ENCODE measurements around the gene HID1. TPM values are rescaled to one million over a fixed set of nuclear protein-coding genes. Genes with fewer than 3 reads are reported as not detected.

HID1 gene
- total RNA-seq, 4 donors from 2014 or later: 4.6 to 21.9 (median 10.8) TPM

DNA sequence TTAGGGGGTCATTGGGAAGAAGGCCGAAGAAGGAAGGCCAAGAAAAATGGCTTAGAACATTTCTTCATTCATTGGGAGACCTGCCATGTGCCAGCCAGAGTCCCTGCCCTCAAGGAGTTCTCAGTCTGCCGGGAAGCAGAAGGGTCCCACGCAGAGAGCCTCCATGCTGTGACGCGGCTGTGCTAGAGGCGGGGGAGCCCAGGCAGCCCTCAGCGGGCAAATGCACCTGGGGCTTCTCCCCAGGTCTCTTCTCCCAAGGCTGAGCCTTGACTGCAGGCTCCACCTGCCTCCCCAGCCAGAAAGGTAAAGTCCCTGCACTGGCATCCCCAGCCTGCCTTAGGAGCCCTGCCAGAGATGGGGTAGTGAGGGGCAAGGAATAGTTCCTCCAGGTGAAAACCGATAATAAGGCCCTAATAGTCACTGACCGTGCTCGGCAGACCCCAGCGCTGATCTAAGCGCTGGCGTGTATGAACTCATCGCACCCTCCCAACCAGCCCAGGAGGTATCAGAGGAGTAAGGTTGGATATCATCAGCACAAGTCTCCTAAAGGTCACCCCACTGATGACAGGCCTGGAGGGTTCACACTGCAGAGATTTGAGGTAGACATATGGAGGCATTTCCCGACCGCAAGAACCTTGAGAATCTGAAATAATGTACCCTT lies 8.9 kb upstream of the HID1 start:
- no peaks in the 10 kb centered on the region for H3K9me3 ChIP-seq
- H3K27ac ChIP-seq: peak overlapping the region; percentile 68 to 97 (median 92)
- ATAC-seq: peak; percentile 4
- no peaks in the 10 kb centered on the region for H3K27me3 ChIP-seq
- no peaks in the 10 kb centered on the region for H3K36me3 ChIP-seq
- TF ChIP-seq POLR2AphosphoS5 (IDR thresholded peaks at IDR 0.05) (no peak), EP300 (IDR thresholded peaks at IDR 0.05) (no peak), POLR2A (IDR thresholded peaks at IDR 0.05) (no peak)
- TF ChIP-seq, protein P1, sequence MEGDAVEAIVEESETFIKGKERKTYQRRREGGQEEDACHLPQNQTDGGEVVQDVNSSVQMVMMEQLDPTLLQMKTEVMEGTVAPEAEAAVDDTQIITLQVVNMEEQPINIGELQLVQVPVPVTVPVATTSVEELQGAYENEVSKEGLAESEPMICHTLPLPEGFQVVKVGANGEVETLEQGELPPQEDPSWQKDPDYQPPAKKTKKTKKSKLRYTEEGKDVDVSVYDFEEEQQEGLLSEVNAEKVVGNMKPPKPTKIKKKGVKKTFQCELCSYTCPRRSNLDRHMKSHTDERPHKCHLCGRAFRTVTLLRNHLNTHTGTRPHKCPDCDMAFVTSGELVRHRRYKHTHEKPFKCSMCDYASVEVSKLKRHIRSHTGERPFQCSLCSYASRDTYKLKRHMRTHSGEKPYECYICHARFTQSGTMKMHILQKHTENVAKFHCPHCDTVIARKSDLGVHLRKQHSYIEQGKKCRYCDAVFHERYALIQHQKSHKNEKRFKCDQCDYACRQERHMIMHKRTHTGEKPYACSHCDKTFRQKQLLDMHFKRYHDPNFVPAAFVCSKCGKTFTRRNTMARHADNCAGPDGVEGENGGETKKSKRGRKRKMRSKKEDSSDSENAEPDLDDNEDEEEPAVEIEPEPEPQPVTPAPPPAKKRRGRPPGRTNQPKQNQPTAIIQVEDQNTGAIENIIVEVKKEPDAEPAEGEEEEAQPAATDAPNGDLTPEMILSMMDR (IDR thresholded peaks at IDR 0.05): no peak
- peaks cover 0 to 20% (median 6%) of the 10 kb centered on the region in 3 donors for H3K4me1 ChIP-seq
- peak overlapping the region; percentile 61 to 69 for H3K4me3 ChIP-seq
- 57% methylated on average over 7 of the region's 16 CpGs; no CpG with 5 or more reads in 1 of the 2 donors for WGBS, 2 donors (ENCODE audit: low coverage in 1 of 2)

DNA sequence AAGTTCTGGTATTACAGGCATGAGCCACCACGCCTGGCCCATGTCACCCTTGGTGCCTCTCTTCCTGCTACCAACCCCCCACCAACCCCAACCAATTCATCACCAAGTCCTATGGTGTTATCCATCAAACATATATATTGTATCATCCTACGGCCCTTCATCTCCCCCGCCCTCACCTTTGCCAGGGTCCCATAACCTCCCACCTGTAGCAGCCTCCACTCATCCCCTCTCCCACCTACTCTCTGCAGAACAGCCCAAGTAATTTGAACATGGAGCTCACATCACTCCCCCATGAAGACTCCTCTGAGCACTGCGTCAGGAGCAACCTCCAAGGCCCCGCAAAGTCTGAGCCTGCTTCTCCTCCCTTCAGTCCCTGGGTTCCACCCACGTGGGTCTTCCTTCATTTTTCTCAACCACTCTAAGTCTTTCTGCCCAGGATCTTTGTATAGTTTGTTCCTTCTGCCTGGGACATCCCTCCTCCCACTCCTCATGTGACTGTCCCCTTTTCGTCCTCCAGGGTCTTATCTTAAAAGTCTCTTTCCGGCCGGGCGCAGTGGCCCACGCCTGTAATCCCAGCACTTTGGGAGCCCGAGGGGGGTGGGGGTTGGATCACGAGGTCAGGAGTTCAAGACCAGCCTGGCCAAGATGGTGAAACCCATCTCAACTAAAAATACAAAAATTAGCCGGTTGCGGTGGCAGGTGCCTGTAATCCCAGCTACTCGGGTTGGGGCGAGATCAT lies 7.0 kb upstream of the HID1 start:
- H3K27ac ChIP-seq: no peak overlapping the region
- H3K9me3 ChIP-seq: no peaks in the 10 kb centered on the region
- H3K4me1 ChIP-seq: peaks cover 0 to 20% (median 6%) of the 10 kb centered on the region in 3 donors
- 63 to 79% methylated on average over 6 to 10 of the region's 17 CpGs for WGBS, 2 donors (ENCODE audit: low coverage in 1 of 2)
- no peak for TF ChIP-seq EP300 (IDR thresholded peaks at IDR 0.05)
- TF ChIP-seq POLR2A (IDR thresholded peaks at IDR 0.05): no peak
- no peak for TF ChIP-seq POLR2AphosphoS5 (IDR thresholded peaks at IDR 0.05)
- TF ChIP-seq, protein P1 (IDR thresholded peaks at IDR 0.05): no peak
- ATAC-seq: no peak
- no peaks in the 10 kb centered on the region for H3K36me3 ChIP-seq
- peaks cover 2% of the 10 kb centered on the region for H3K27me3 ChIP-seq
- H3K4me3 ChIP-seq: no peak overlapping the region

DNA sequence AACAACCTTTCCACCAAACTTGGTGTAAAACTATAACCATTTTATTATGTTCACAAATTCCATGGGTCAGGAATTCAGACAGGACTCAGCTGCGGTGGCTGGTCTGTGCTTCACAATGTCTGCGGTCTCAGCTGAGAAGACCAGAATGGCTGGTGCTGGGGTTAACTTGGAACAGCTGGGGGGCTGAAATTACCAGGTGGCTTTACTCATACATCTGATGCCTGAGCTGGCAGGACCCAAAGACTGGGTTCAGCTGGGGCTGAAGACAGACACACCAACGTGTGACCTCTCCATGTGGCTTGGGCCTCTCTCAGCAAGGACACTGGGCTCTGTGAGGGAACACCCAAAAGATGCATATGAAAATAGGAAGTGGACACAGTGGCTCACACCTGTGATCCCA lies 5.7 kb upstream of the HID1 start:
- H3K4me3 ChIP-seq: no peak overlapping the region
- H3K27ac ChIP-seq: no peak overlapping the region
- peaks cover 15% of the 10 kb centered on the region for H3K27me3 ChIP-seq
- no peaks in the 10 kb centered on the region for H3K9me3 ChIP-seq
- TF ChIP-seq POLR2A (IDR thresholded peaks at IDR 0.05) (no peak), POLR2AphosphoS5 (IDR thresholded peaks at IDR 0.05) (no peak), EP300 (IDR thresholded peaks at IDR 0.05) (no peak)
- TF ChIP-seq, protein P1 (IDR thresholded peaks at IDR 0.05): no peak
- H3K36me3 ChIP-seq: no peaks in the 10 kb centered on the region
- no peak for ATAC-seq
- WGBS, 2 donors (ENCODE audit: low coverage in 1 of 2): 74 to 82% methylated on average over 2 to 3 of the region's 3 CpGs
- peaks cover 0 to 20% (median 6%) of the 10 kb centered on the region in 3 donors for H3K4me1 ChIP-seq

DNA sequence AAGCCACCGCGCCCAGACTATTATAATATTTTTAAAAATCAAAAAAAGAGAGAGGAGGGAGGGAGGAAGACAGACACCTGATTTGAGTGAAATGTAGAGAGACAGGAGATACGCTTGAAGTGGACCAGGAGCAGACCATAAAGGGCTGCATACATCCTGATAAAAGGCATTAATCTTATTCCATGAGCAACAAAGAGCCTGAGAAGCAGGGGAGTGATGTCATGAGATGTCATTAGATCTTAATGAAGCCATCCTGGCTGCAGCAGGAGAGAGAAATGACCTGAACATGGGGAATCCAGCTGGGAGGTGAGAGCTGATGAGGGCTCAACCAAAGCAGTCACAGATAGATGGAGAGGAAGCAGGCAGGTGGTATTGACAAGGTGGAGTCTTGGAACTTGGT lies 5.2 kb upstream of the HID1 start:
- H3K9me3 ChIP-seq: no peaks in the 10 kb centered on the region
- WGBS, 2 donors (ENCODE audit: low coverage in 1 of 2): 60 to 79% methylated on average over 1 to 3 of the region's 3 CpGs
- H3K36me3 ChIP-seq: no peaks in the 10 kb centered on the region
- H3K27me3 ChIP-seq: peaks cover 20% of the 10 kb centered on the region
- no peak overlapping the region for H3K27ac ChIP-seq
- ATAC-seq: no peak
- TF ChIP-seq POLR2A (IDR thresholded peaks at IDR 0.05) (no peak), POLR2AphosphoS5 (IDR thresholded peaks at IDR 0.05) (no peak), EP300 (IDR thresholded peaks at IDR 0.05) (no peak)
- TF ChIP-seq, protein P1 (IDR thresholded peaks at IDR 0.05): no peak
- no peak overlapping the region for H3K4me3 ChIP-seq
- H3K4me1 ChIP-seq: peaks cover 0 to 19% (median 9%) of the 10 kb centered on the region in 3 donors
